Embryonic facial prominence (tissue), 1 donor: ENCODE data around the gene INSC.
"Not testable (repeated sequence)": the region's sequence is repeated elsewhere in the genome, so short reads cannot be mapped to it uniquely, and the experiment has no call there.

Experiments used
- DNase-seq: peaks from one replicate; pipeline ENCODE4 v3.0.0-alpha.2; 2016; ENCODE audit errors: extremely low spot score

The INSC gene, protein sequence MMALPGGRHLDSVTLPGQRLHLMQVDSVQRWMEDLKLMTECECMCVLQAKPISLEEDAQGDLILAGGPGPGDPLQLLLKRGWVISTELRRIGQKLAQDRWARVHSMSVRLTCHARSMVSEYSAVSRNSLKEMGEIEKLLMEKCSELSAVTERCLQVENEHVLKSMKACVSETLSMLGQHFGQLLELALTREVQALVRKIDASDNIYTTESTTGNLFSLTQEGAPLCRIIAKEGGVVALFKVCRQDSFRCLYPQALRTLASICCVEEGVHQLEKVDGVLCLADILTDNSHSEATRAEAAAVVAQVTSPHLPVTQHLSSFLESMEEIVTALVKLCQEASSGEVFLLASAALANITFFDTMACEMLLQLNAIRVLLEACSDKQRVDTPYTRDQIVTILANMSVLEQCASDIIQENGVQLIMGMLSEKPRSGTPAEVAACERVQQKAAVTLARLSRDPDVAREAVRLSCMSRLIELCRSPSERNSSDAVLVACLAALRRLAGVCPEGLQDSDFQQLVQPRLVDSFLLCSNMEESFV

DNA sequence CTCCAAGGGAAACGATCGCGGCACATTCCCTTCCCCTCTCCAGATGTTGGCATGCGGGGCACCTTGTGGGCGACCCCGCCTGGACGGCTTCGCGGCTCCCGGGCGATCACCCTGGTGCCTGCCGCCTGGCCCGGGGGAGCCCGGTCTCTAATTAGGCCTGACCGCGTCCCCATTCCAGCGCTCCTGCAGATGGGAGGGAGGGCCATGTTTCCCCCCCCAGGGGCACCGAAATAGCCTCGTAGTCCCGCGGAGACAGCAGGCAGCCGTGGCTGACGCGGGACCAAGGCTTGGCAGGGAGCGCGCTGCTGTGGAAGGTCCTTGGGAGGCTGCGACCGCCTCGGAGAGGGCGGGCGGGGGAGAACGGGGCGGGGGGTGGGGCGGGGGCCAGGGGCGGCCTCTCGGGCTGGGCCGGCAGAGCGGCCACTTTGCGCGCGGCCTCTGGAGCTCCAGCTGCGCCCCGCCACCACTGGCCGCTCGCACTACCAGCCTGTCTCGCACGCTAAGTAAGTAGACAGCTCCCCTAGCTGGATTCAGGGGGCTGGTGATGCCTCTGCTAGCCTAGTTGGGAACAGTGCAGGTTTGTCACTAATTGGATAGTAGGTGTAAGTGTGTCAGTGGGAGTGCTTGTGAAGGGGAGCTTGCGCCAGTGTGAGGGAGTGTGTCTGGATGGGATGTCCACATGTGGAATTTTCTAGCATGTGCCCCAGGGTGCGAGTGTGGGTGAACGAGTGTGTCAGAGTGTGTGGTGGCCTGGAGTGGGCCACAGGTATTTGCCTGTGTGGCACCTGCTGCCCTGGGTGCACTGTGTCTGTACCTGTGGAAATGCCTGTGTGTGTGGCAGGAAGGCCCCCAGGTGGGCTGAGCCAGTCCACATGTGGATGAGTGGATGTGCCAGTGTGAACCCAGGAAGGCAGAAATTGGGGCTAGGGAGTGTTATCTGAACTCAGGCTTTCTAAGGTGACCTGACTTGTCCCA is at the start of gene INSC:
Gene INSC, plus strand, starts transcription at position 423 of the 975 bp plus-strand sequence. CDS start 34,252 bp downstream, outside the sequence.
- no peak for DNase-seq

GRCh38 chr11:15069751-15070150 is 45.0 kb upstream of the INSC start:
- DNase-seq: not testable (repeated sequence)

- no peak for DNase-seq
These were observed 43.0 kb upstream of the INSC start for GRCh38 chr11:15071556-15072255.

DNA sequence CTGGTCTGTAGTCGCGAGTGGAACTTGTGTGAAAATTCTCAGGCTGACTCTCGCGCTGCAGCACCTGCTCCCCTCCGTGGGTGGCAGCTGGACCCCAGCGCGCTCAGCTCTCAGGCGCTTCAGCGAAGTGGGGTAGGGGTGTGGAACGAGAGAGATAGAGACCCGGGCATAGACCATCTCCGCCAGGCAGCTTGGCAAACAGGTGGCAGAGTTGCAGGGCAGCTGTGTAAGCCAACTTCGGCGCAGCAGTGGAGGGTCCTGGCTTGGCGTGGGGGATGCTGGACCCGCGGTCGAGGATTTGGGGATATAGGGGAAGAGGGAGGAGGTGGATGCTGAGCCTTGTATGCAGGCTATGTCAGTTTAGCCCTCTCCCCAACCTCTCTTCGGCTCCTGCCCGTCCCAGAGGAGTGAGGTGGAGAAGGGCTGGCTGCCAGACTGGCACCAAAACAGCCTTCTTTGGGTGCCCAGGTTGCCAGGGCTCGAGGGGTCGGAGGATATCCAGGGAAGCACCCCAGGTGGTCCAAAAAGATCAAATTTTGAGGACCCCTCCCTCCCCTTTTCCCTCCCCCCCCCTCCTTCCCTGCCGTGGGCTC is 42.1 kb upstream of the INSC start:
- DNase-seq: no peak

DNA sequence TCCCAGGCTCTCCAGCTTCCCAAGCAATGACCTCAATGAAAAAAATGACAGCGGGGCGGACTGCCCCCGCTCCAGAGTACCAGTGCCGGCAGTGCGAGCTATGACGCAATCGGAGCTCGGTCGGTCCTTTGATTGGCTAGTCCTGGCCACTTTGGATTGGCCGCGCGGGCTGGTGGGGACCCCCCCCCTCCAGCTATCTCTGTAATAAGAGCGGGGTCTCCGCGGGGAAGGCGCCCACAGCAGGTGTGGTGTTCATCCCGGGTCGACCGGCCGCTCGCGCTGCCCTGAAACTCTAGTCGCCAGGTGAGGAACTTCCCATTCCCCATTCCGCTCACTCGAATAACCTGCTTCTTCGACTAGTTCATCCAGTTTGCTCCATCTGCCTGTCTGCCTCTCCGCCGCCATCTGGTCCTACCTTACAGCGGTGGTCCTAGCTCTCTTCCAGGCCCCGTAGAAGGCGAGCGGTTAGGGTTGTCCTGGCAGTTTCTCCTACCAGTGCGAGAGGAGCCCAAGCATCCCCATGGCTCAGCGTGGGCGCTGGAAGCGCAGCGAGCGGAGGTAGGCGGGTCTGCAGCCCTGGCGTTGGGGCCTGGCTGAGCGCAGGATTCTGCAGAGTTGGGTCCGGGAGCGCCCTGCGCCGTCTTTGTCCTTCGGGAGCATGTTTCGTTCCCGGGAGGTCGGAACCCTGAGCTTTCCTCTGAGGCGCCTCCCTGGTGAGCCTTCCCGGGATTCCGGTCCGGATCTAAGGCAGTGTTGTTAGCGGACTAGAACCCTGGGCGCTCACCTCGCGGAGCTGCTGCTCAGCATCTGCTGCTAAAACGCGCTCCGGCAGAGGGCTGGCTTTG is 41.1 kb upstream of the INSC start, which contains the start of gene CALCB:
Gene CALCB, plus strand, starts transcription at position 233 of the 845 bp plus-strand sequence. CDS start 1,126 bp downstream, outside the sequence.
- no peak for DNase-seq

DNA sequence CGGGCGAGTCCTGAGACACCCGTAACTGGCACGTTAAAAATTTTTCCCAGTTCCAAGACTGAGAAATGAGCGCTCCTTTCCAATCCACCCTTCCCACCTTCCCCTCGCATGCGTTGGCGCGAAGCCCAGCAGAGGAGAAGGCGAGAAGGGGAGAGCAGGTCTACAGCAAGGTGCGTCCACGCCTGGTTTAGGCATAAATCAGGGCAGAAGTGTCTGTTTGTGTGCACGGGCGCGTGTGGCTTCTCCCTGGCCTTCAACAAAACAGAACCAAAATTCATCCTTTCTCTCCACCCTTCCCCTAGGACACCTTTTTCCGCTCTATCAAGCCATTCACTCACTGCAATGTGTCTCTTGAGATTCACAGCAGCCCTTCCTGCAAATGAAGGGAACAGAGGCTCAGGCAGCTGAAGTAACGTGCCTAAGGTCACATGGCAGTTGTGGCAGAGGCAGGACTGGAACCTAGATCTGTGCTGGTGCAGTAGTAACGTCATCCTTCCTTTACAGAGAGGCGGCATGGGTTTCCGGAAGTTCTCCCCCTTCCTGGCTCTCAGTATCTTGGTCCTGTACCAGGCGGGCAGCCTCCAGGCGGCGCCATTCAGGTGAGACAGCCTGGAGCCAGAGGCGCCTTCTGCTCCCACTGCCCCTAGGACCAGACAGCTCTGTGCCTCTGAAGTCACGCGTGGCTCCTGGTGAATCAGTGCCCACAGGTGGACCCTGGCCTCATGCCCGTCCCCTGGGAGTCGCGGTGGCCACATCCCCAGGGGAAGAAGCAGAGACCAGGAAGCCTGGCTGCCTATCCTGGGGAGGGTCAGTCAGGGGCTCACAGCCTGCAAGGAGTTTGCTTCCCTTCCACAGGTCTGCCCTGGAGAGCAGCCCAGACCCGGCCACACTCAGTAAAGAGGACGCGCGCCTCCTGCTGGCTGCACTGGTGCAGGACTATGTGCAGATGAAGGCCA is 40.2 kb upstream of the INSC start:
- peak; percentile 25 for DNase-seq

DNA sequence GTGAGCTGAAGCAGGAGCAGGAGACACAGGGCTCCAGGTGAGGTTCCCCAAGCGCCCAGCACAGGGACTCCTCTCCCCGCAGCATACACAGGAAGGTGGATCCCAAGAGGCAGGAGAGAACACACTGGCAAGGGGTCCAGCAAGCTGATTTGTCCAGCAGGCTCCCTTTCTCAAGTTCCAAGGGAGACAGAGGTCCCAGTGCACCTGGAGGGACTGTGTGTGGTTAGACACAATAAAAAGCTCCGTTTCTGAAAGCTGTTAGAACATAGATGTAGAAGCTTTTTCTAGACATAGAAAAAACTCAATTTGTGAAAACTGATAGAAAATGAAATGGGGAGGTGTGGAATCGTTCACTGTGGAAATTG is 39.6 kb upstream of the INSC start:
- DNase-seq: no peak

- no peak for DNase-seq
These were observed 23.5 kb upstream of the INSC start for GRCh38 chr11:15091175-15091574.

- no peak for DNase-seq
These were observed 23.1 kb upstream of the INSC start for GRCh38 chr11:15091625-15092024.

DNA sequence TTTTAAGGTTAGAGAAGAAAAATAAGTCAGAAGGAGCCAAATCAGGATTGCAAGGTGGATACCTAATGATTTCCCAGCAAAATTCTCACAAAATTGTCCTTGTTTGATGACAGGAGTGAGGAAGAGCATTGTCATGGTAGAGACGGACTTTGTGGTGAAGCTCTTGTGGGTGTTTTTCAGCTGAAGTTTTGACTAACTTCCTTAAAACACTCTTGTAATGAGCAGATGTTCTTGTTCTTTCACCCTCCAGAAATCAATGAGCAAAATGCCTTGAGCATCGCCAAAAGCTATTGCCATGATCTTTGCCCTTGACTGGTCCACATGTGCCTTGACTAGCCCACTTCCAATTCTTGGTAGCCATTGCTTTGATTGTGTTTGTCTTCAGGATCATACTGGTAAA is 21.3 kb upstream of the INSC start:
- no peak for DNase-seq

GRCh38 chr11:15095736-15096228 is 18.9 kb upstream of the INSC start:
- DNase-seq: no peak

- DNase-seq: no peak
These were observed 17.3 kb upstream of the INSC start for GRCh38 chr11:15097411-15097810.

GRCh38 chr11:15099267-15099666 is 15.5 kb upstream of the INSC start:
- DNase-seq: no peak

DNA sequence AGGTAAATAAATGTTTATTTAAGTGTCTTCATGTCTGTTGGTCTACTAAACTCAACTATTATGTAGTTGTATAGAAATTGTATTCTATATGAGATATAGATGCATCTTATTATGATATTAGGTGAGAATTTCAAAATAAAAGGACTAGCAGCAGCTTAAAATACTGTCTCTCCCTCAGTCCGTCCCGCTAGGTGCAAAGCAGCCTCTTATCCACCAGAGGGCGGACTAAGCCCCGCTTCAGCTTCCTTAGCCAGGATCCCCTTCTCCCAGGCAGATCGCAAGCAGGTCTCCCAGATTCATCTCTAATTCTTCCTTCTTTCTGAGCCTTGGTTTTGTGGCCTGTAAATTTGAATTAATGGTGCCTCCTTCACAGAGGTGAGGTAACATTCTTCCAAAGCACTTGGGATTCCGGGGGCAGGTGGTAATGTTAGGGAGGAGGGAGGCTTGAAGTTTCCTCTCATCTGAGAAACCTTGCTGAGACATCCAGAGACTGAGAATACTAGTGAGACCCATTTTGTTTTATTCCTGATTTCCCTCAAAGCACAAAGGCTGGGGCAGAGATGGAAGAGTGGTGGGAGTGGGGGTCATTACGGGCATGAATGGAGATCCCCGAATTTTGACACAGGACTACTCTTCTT is 13.5 kb upstream of the INSC start:
- peak; percentile 31 for DNase-seq

GRCh38 chr11:15104166-15104565 is 10.6 kb upstream of the INSC start:
- no peak for DNase-seq

DNA sequence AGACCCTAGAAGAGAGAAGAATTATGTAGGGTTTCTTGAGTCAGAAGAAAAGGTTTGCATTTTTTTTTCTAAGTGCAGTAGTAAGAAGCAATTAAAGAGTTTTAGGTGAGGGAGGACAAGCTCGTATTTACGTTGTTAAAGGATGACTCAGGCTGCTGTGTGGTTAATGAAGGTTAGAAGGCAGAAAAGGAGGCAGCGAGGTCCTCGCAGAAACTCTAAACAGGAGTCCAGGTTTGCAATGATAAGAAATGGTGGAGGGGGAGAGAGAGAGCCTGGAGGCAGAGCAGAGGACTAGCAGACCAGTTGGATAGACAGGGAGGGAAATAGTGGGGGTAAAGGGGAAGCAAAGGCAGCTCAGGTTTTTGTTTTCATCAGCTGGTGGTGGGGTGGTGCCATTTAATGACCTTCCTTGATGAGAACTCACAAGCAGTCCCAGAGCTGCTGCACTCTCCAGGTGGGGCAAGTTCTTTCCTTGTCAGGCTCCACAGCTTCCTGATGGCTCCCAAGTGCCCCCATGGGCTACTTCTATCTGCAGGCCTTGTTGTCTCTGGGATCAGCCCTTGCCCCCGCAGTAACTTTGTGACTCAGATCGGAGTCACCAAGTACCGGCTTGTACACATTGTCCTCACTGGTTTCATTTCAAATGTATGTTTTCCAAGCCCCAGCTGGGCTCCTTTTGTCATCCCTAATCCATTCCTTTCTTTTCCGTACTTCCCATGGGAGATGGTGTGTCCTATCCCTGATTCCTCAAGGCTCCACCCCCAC is 8.3 kb upstream of the INSC start:
- DNase-seq: no peak

GRCh38 chr11:15107730-15108515 is 6.8 kb upstream of the INSC start:
- no peak for DNase-seq
